ENCODE measurements around the gene MIPEP.

The MIPEP gene

GRCh38 chr13:23716401-23716800, 172.8 kb downstream of the MIPEP start:
- TF ChIP-seq CTCF (IDR thresholded peaks at IDR 0.05; ENCODE audit: insufficient read depth, missing control alignments): no peak
- no peak for DNase-seq (ENCODE audit: insufficient read length, low spot score)
- no peak for FAIRE-seq

GRCh38 chr13:23715762-23716235, 173.4 kb downstream of the MIPEP start:
- peak; percentile 58 for TF ChIP-seq CTCF (IDR thresholded peaks at IDR 0.05; ENCODE audit: insufficient read depth, missing control alignments)
- no peak for DNase-seq (ENCODE audit: insufficient read length, low spot score)
- FAIRE-seq: no peak

GRCh38 chr13:23715092-23715761, 174.0 kb downstream of the MIPEP start:
- DNase-seq (ENCODE audit: insufficient read length, low spot score) (no peak), FAIRE-seq (no peak)
- no peak for TF ChIP-seq CTCF (IDR thresholded peaks at IDR 0.05; ENCODE audit: insufficient read depth, missing control alignments)

- DNase-seq (ENCODE audit: insufficient read length, low spot score) (no peak), FAIRE-seq (no peak)
- TF ChIP-seq CTCF (IDR thresholded peaks at IDR 0.05; ENCODE audit: insufficient read depth, missing control alignments): no peak
Observed at GRCh38 chr13:23714672-23715071, 174.5 kb downstream of the MIPEP start.

GRCh38 chr13:23711355-23711754, 177.8 kb downstream of the MIPEP start:
- no peak for FAIRE-seq
- no peak for DNase-seq (ENCODE audit: insufficient read length, low spot score)
- TF ChIP-seq CTCF (IDR thresholded peaks at IDR 0.05; ENCODE audit: insufficient read depth, missing control alignments): no peak

GRCh38 chr13:23710366-23710765, 178.8 kb downstream of the MIPEP start:
- no peak for DNase-seq (ENCODE audit: insufficient read length, low spot score)
- no peak for TF ChIP-seq CTCF (IDR thresholded peaks at IDR 0.05; ENCODE audit: insufficient read depth, missing control alignments)
- FAIRE-seq: no peak

GRCh38 chr13:23709536-23709935, 179.7 kb downstream of the MIPEP start:
- no peak for FAIRE-seq
- no peak for TF ChIP-seq CTCF (IDR thresholded peaks at IDR 0.05; ENCODE audit: insufficient read depth, missing control alignments)

More at GRCh38 chr13:23709536-23709935, 179.7 kb downstream of the MIPEP start:
- no peak for DNase-seq (ENCODE audit: insufficient read length, low spot score)
